Stimulated activated CD4-positive, alpha-beta T cell treated with anti-CD3 and anti-CD28 coated beads, TNF-alpha, amount 100 ng/mL, for 4 hours (primary cell): ENCODE data around the gene MPPED1.

Experiments used
- DNase-seq, 3 experiments: peaks; one replicate each; pipeline ENCODE4 v3.0.0-alpha.2; 2020; ENCODE audit warnings: low read depth in 3 of 3

Gene MPPED1

GRCh38 chr22:43411869-43412807, at the start of gene MPPED1:
Gene MPPED1 (plus strand): TSS chr22:43412014. CDS start chr22:43424986, 12,972 bp downstream.
- DNase-seq: no peak

- no peak for DNase-seq
These were observed 48.3 kb upstream of the MPPED1 start for GRCh38 chr22:43363315-43364168.

- no peak for DNase-seq
These were observed 47.7 kb upstream of the MPPED1 start for GRCh38 chr22:43364169-43364435.

GRCh38 chr22:43365715-43366440, 45.9 kb upstream of the MPPED1 start:
- no peak for DNase-seq

GRCh38 chr22:43370036-43370435, 41.8 kb upstream of the MPPED1 start:
- DNase-seq: no peak

- no peak for DNase-seq
These were observed 35.8 kb upstream of the MPPED1 start for GRCh38 chr22:43375951-43376455.

- DNase-seq: no peak
These were observed 34.9 kb upstream of the MPPED1 start for GRCh38 chr22:43376765-43377547.

GRCh38 chr22:43377548-43377895, 34.3 kb upstream of the MPPED1 start:
- no peak for DNase-seq

GRCh38 chr22:43377896-43378704, 33.7 kb upstream of the MPPED1 start:
- no peak for DNase-seq

GRCh38 chr22:43381693-43382092, 30.1 kb upstream of the MPPED1 start:
- DNase-seq: no peak

GRCh38 chr22:43384863-43385262, 27.0 kb upstream of the MPPED1 start:
- no peak for DNase-seq

GRCh38 chr22:43385770-43386641, 25.8 kb upstream of the MPPED1 start:
- peak; percentile 49 to 51 (median 50) for DNase-seq

GRCh38 chr22:43387815-43388214, 24.0 kb upstream of the MPPED1 start:
- DNase-seq: no peak

GRCh38 chr22:43388420-43388851, 23.4 kb upstream of the MPPED1 start:
- peak; percentile 35 to 53 (median 51) for DNase-seq

GRCh38 chr22:43389227-43389836, 22.5 kb upstream of the MPPED1 start:
- DNase-seq: no peak

GRCh38 chr22:43390166-43390565, 21.6 kb upstream of the MPPED1 start:
- no peak for DNase-seq

GRCh38 chr22:43390872-43391271, 20.9 kb upstream of the MPPED1 start:
- no peak for DNase-seq

GRCh38 chr22:43391306-43391705, 20.5 kb upstream of the MPPED1 start:
- DNase-seq: no peak
